SK-N-SH treated with all-trans-retinoic acid at 6 μM for 48 hours (cell line): ENCODE data around the gene ZNF805.

Experiments used
- ATAC-seq: fragments of 200-7000 bp; cut with Tn5 transposase; 3 replicates; pipeline ENCODE4 v1.9.1; 2020; ENCODE audit warnings: mild to moderate bottlenecking, moderate library complexity
- ARNTL ChIP-seq: fragments of 450-650 bp; formaldehyde crosslinking; IDR thresholded peaks from 2 replicates; pipeline ENCODE4 v1.5.0; 2020; ENCODE audit warnings: low read depth, mild to moderate bottlenecking, moderate library complexity, borderline replicate concordance
- BACH2 ChIP-seq: fragments of 250-450 bp; sonication (Bioruptor Pico); IDR thresholded peaks from 2 replicates; pipeline ENCODE4 v1.9.0; 2021; ENCODE audit warnings: mild to moderate bottlenecking, borderline replicate concordance
- CREB5 ChIP-seq: fragments of 250-450 bp; sonication (Bioruptor Pico); IDR thresholded peaks from 2 replicates; pipeline ENCODE4 v1.5.1; 2020; ENCODE audit warnings: low read depth, mild to moderate bottlenecking, moderate library complexity
- CSDC2 ChIP-seq: fragments of 250-450 bp; sonication (Bioruptor Pico); IDR thresholded peaks from 2 replicates; pipeline ENCODE4 v1.5.0; 2020; ENCODE audit warnings: mild to moderate bottlenecking, moderate library complexity
- CSRNP3 ChIP-seq: fragments of 250-450 bp; sonication (Bioruptor Pico); IDR thresholded peaks from 2 replicates; pipeline ENCODE4 v1.5.1; 2021; ENCODE audit warnings: mild to moderate bottlenecking, moderate library complexity
- ESRRG ChIP-seq: fragments of 250-450 bp; sonication (Bioruptor Pico); IDR thresholded peaks from 2 replicates; pipeline ENCODE4 v1.6.1; 2021; ENCODE audit warnings: mild to moderate bottlenecking
- GLIS3 ChIP-seq: fragments of 250-450 bp; sonication (Bioruptor Pico); IDR thresholded peaks from 2 replicates; pipeline ENCODE4 v1.5.0; 2020; ENCODE audit warnings: mild to moderate bottlenecking, moderate library complexity
- ISL1 ChIP-seq: fragments of 250-450 bp; sonication (Bioruptor Pico); IDR thresholded peaks from 2 replicates; pipeline ENCODE4 v2.1.2; 2022; ENCODE audit warnings: mild to moderate bottlenecking, moderate library complexity
- OSR1 ChIP-seq: fragments of 250-450 bp; sonication (Bioruptor Pico); IDR thresholded peaks from 2 replicates; pipeline ENCODE4 v1.8.0; 2022; ENCODE audit warnings: moderate library complexity, mild to moderate bottlenecking, inconsistent platforms
- PATZ1 ChIP-seq: fragments of 250-450 bp; sonication (Bioruptor Pico); IDR thresholded peaks from 2 replicates; pipeline ENCODE4 v1.8.0; 2020; ENCODE audit warnings: mild to moderate bottlenecking, moderate library complexity, borderline replicate concordance
- POU6F1 ChIP-seq: fragments of 250-450 bp; sonication (Bioruptor Pico); IDR thresholded peaks from 2 replicates; pipeline ENCODE4 v1.8.0; 2021; ENCODE audit warnings: low read depth, mild to moderate bottlenecking, moderate library complexity, borderline replicate concordance
- RARB ChIP-seq: fragments of 250-450 bp; sonication (Bioruptor Pico); IDR thresholded peaks from 2 replicates; pipeline ENCODE4 v1.8.0; 2021; ENCODE audit warnings: mild to moderate bottlenecking, moderate library complexity
- SNAI2 ChIP-seq: fragments of 250-450 bp; sonication (Bioruptor Pico); IDR thresholded peaks from 2 replicates; pipeline ENCODE4 v1.5.0; 2020; ENCODE audit warnings: mild to moderate bottlenecking, moderate library complexity
- TCF4 ChIP-seq: fragments of 250-450 bp; sonication (Bioruptor Pico); IDR thresholded peaks from 2 replicates; pipeline ENCODE4 v1.8.0; 2021; ENCODE audit warnings: mild to moderate bottlenecking, moderate library complexity, borderline replicate concordance
- TOX ChIP-seq: fragments of 250-450 bp; sonication (Bioruptor Pico); IDR thresholded peaks from 2 replicates; pipeline ENCODE4 v1.8.0; 2021; ENCODE audit warnings: mild to moderate bottlenecking, moderate library complexity, borderline replicate concordance
- TSHZ2 ChIP-seq: fragments of 250-450 bp; sonication (Bioruptor Pico); IDR thresholded peaks from 2 replicates; pipeline ENCODE4 v1.5.0; 2020; ENCODE audit warnings: mild to moderate bottlenecking, moderate library complexity
- ZC3H10 ChIP-seq: fragments of 250-450 bp; sonication (Bioruptor Pico); IDR thresholded peaks from 2 replicates; pipeline ENCODE4 v1.5.1; 2021; ENCODE audit warnings: mild to moderate bottlenecking, moderate library complexity
- ZFP30 ChIP-seq: fragments of 450-650 bp; formaldehyde crosslinking; IDR thresholded peaks from 2 replicates; pipeline ENCODE4 v1.5.0; 2022; ENCODE audit warnings: mild to moderate bottlenecking, moderate library complexity
- ZNF565 ChIP-seq: fragments of 450-650 bp; formaldehyde crosslinking; conservative IDR thresholded peaks from 2 replicates; pipeline ENCODE4 v1.5.0; 2020; ENCODE audit warnings: low read depth, mild to moderate bottlenecking, moderate library complexity
- ZNF8 ChIP-seq: fragments of 450-650 bp; formaldehyde crosslinking; IDR thresholded peaks from 2 replicates; pipeline ENCODE4 v1.5.0; 2020; ENCODE audit warnings: mild to moderate bottlenecking, moderate library complexity

The ZNF805 gene

GRCh38 chr19:57240311-57241090 is at the start of gene ZNF805:
Gene ZNF805, plus strand, starts transcription at chr19:57240632. Its CDS starts 260 bp downstream, at chr19:57240892.
- no peak for TF ChIP-seq OSR1 (CRISPR knock-in tag)
- TF ChIP-seq ZFP30 (CRISPR knock-in tag), result no peak
- TF ChIP-seq TCF4 (CRISPR knock-in tag), result no peak
- 0 out of 2 replicates have a peak, but pooled peaks have one; percentile 35 for TF ChIP-seq PATZ1
- TF ChIP-seq POU6F1 (CRISPR knock-in tag), result no peak
- ATAC-seq, result peak; percentile 98

- peak; percentile 99 for ATAC-seq
- TF ChIP-seq ZC3H10 (CRISPR knock-in tag) (no peak), PATZ1 (no peak), CREB5 (CRISPR knock-in tag) (no peak)
Measured at GRCh38 chr19:57191141-57192076, 49.0 kb upstream of the ZNF805 start, which contains the start of gene ZNF264. Gene ZNF264, plus strand, starts transcription at chr19:57191500. Its CDS starts 414 bp downstream, at chr19:57191914.

- peak; percentile 32 for ATAC-seq
- TF ChIP-seq ESRRG (CRISPR knock-in tag), result no peak
- TF ChIP-seq ARNTL (CRISPR knock-in tag), result no peak
- no peak for TF ChIP-seq SNAI2 (CRISPR knock-in tag)
- TF ChIP-seq ZC3H10 (CRISPR knock-in tag), result no peak
- TF ChIP-seq PATZ1, result no peak
- no peak for TF ChIP-seq CSDC2 (CRISPR knock-in tag)
- TF ChIP-seq TSHZ2 (CRISPR knock-in tag), result no peak
- TF ChIP-seq ZFP30 (CRISPR knock-in tag), result no peak
- no peak for TF ChIP-seq RARB
- no peak for TF ChIP-seq OSR1 (CRISPR knock-in tag)
- no peak for TF ChIP-seq ZNF565 (CRISPR knock-in tag)
- no peak for TF ChIP-seq ISL1 (CRISPR knock-in tag)
- no peak for TF ChIP-seq CREB5 (CRISPR knock-in tag)
- no peak for TF ChIP-seq TOX (CRISPR knock-in tag)
- TF ChIP-seq TCF4 (CRISPR knock-in tag), result no peak
- TF ChIP-seq GLIS3 (CRISPR knock-in tag), result no peak
- no peak for TF ChIP-seq BACH2 (CRISPR knock-in tag)
- TF ChIP-seq CSRNP3 (CRISPR knock-in tag), result no peak
- no peak for TF ChIP-seq ZNF8
Measured at GRCh38 chr19:57192077-57192420, 48.4 kb upstream of the ZNF805 start.
